ENCODE measurements around the gene GOLT1A. TPM values are rescaled to one million over a fixed set of nuclear protein-coding genes. Genes with fewer than 3 reads are reported as not detected.

The GOLT1A gene
- total RNA-seq, 1 donor from 2014 or later = 1.8 TPM

DNA sequence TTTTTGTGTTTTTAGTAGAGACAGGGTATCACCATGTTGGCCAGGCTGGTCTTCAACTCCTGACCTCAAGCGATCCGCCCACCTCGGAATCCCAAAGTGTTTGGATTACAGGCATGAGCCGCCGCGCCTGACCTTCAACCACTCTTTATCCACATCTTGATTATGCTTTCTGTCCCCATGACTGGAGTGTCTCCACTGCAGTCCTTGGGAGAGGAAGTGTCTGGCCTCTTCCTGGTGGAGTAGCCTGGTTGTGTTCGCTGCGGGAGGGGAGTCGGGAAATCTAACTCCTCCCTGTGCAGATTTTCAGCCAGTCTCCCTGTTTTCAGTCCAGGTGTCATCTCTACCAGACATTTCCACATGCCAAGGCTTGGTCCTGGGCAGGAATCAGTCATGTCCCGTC lies 27.2 kb downstream of the GOLT1A start:
- DNase-seq (ENCODE audit: low read depth) (no peak), FAIRE-seq (no peak)
- TF ChIP-seq, protein P1, sequence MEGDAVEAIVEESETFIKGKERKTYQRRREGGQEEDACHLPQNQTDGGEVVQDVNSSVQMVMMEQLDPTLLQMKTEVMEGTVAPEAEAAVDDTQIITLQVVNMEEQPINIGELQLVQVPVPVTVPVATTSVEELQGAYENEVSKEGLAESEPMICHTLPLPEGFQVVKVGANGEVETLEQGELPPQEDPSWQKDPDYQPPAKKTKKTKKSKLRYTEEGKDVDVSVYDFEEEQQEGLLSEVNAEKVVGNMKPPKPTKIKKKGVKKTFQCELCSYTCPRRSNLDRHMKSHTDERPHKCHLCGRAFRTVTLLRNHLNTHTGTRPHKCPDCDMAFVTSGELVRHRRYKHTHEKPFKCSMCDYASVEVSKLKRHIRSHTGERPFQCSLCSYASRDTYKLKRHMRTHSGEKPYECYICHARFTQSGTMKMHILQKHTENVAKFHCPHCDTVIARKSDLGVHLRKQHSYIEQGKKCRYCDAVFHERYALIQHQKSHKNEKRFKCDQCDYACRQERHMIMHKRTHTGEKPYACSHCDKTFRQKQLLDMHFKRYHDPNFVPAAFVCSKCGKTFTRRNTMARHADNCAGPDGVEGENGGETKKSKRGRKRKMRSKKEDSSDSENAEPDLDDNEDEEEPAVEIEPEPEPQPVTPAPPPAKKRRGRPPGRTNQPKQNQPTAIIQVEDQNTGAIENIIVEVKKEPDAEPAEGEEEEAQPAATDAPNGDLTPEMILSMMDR (IDR thresholded peaks at IDR 0.05; ENCODE audit: insufficient read depth, low read length, severe bottlenecking) = no peak
- Histone ChIP-seq H3K36me3 (ENCODE audit: control insufficient read depth, insufficient read depth, low read length) (no peaks in the 10 kb centered on the region), H3K4me3 (ENCODE audit: low read depth, low read length) (no peak overlapping the region), H3K27me3 (ENCODE audit: control insufficient read depth, insufficient read depth, low read length) (no peaks in the 10 kb centered on the region)

DNA sequence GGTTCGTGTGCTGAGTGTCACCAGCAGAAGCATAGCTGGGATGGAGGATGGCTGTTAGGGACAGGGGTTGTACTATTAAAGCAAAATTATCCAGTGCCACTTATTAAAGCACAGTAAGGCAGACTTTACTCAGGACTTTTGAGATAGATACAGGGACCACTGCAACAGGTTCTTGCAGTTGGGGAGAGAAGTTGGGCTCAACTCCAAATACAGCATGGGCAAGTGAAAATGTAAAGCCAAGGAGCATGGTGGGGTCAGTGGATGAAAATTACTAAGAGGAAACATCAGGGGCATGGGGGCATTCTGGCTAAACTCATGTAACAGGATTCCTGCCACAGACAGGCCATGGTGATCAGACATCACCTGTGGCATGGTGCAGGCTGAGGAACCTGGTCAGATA lies 32.7 kb downstream of the GOLT1A start:
- TF ChIP-seq, protein P1 (IDR thresholded peaks at IDR 0.05; ENCODE audit: insufficient read depth, low read length, severe bottlenecking) = no peak
- DNase-seq (ENCODE audit: low read depth) = no peak

DNA sequence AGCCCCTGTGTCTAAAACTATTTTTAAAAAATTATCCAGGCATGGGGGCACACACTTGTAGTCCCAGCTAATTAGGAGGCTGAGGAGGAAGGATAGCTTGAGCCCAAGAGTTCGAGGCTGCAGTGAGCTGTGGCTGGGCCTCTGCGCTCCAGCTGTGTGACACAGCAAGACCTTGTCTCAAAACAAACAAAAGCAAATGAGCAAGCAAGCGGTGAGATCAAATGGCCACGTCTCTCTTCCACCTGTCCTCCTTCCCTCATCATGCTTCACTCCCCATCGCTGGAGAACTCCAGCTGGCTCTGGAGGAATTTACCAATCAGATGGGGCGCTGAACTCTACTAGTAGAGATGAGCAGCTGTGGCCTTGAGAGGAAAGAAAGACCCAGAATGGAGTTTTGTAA lies 33.7 kb downstream of the GOLT1A start:
- TF ChIP-seq, protein P1 (IDR thresholded peaks at IDR 0.05; ENCODE audit: insufficient read depth, low read length, severe bottlenecking) = no peak
- FAIRE-seq (no peak), DNase-seq (ENCODE audit: low read depth) (no peak)
- Histone ChIP-seq H3K4me3 (ENCODE audit: low read depth, low read length) (no peak overlapping the region), H3K36me3 (ENCODE audit: control insufficient read depth, insufficient read depth, low read length) (no peaks in the 10 kb centered on the region), H3K27me3 (ENCODE audit: control insufficient read depth, insufficient read depth, low read length) (peaks cover 2% of the 10 kb centered on the region)

More for the DNA sequence above, 32.7 kb downstream of the GOLT1A start:
- Histone ChIP-seq H3K27me3 (ENCODE audit: control insufficient read depth, insufficient read depth, low read length) (peaks cover 2% of the 10 kb centered on the region), H3K36me3 (ENCODE audit: control insufficient read depth, insufficient read depth, low read length) (no peaks in the 10 kb centered on the region), H3K4me3 (ENCODE audit: low read depth, low read length) (no peak overlapping the region)
- FAIRE-seq = peak; percentile 93

DNA sequence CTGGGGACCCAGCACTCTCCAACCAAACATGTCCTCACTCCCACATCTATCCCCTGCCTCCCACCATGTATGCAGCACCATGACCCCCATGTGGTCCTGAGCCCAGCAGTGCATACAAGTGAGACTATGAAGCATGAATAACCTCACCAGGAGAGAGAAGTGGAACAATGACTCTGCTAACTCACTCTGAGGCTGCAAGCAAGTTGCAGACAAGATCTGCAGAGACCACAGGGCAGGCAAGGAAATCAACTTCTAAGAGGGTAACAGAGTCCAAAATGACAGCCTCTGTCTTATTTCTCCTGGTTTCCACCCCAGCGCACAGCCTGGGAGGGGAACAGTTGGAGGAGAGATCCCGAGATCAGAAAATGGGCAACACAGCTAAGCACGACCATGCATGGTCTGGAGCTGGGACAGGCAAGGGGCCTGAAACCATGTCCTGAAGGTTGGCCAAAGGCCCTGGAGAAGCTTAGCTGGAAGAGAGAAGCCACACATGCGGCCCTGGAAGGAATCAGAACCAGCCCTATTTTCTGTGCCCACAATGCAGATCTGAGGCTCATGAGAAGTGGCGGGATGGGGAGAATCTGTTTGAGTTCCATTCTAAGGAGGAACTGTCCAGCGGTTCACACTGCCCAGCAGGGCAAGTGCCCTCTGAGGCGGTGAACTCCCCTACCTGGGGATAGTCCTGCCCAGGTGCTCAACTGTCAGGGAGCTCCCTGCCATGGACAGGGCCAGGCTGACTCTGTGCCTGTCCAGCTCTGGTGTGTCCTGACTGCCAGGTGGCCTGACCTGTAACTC lies 35.1 kb downstream of the GOLT1A start:
- DNase-seq (ENCODE audit: low read depth) (no peak), FAIRE-seq (no peak)
- peaks cover 2% of the 10 kb centered on the region for H3K27me3 ChIP-seq (ENCODE audit: control insufficient read depth, insufficient read depth, low read length)
- TF ChIP-seq, protein P1 (IDR thresholded peaks at IDR 0.05; ENCODE audit: insufficient read depth, low read length, severe bottlenecking) = no peak
- no peaks in the 10 kb centered on the region for H3K36me3 ChIP-seq (ENCODE audit: control insufficient read depth, insufficient read depth, low read length)
- H3K4me3 ChIP-seq (ENCODE audit: low read depth, low read length) = no peak overlapping the region

DNA sequence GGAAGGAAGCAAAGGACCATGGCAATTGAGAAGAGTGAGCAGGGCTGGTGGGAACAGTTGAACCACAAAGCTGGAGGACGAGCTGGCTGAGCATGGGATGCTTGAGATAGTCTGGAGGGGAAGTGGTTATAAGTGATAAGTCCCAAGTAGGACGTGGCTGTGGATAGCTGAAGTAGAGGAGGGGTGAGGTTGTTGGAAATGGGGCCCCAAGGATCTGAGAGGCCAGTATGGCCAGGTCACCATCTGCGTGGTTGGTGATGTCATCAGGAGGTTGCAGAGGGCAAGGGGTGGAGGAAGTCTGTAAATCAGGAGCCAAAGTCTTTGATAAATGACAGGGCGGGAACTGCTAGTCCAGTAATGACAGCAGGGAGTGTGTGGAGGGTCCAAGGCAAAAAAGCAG lies 36.7 kb downstream of the GOLT1A start:
- Histone ChIP-seq H3K4me3 (ENCODE audit: low read depth, low read length) (no peak overlapping the region), H3K27me3 (ENCODE audit: control insufficient read depth, insufficient read depth, low read length) (peaks cover 2% of the 10 kb centered on the region), H3K36me3 (ENCODE audit: control insufficient read depth, insufficient read depth, low read length) (no peaks in the 10 kb centered on the region)
- no peak for FAIRE-seq
- TF ChIP-seq, protein P1 (IDR thresholded peaks at IDR 0.05; ENCODE audit: insufficient read depth, low read length, severe bottlenecking) = no peak
- no peak for DNase-seq (ENCODE audit: low read depth)

DNA sequence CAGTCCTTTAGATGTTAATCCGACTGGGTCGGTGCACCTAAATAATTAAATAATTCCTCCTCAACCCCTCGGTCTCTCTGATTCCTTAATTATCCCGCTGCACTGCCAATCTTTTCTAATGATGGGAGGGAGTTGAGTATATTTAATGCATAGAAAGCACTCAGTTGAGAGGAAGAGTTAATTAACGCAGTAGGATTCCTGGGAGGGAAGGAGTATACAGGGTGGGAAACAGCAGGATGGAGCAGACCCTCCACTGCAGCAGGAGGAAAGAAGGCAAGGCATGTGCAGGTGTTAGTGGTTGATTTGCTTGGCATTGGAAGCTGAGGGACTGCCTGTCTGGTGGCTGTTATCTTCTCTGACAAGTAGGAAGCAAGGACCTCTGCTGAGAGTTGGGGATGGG lies 37.7 kb downstream of the GOLT1A start:
- Histone ChIP-seq H3K4me3 (ENCODE audit: low read depth, low read length) (no peak overlapping the region), H3K36me3 (ENCODE audit: control insufficient read depth, insufficient read depth, low read length) (no peaks in the 10 kb centered on the region), H3K27me3 (ENCODE audit: control insufficient read depth, insufficient read depth, low read length) (peaks cover 2% of the 10 kb centered on the region)
- FAIRE-seq (no peak), DNase-seq (ENCODE audit: low read depth) (no peak)
- TF ChIP-seq, protein P1 (IDR thresholded peaks at IDR 0.05; ENCODE audit: insufficient read depth, low read length, severe bottlenecking) = no peak
